GM23248 (cell line): ENCODE measurements around the gene INHBC.

Experiments used
- EZH2 ChIP-seq: fragments of 200-600 bp; sonication (generic); IDR thresholded peaks from 2 replicates; pipeline ENCODE4 v1.6.1; 2018; ENCODE audit warnings: antibody characterized with exemption, mild to moderate bottlenecking; ENCODE audit not compliant: insufficient read depth, poor library complexity, severe bottlenecking
- EZH2phosphoT487 ChIP-seq: fragments of 200-600 bp; sonication (generic); IDR thresholded peaks from 2 replicates; pipeline ENCODE4 v1.6.1; 2018; ENCODE audit warnings: antibody characterized with exemption, moderate library complexity, mild to moderate bottlenecking, low read depth; ENCODE audit not compliant: insufficient read depth

DNA sequence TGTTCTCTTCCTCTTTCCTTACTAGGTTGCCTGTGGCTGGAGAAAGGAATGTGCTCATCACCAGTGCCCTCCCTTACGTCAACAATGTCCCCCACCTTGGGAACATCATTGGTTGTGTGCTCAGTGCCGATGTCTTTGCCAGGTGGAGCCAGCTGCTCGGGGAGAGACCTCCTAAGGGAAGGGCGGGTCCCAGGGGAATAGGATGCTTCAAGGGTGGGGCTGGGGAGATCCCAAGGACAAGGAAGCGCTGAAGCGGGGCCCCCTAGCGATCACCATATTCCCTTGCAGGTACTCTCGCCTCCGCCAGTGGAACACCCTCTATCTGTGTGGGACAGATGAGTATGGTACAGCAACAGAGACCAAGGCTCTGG lies 63.5 kb downstream of the INHBC start:
- TF ChIP-seq EZH2 (no peak), EZH2phosphoT487 (no peak)
